ENCODE results near the gene TNFRSF1B. TPM values are rescaled to one million over a fixed set of nuclear protein-coding genes. Genes with fewer than 3 reads are reported as not detected.

Gene TNFRSF1B
- total RNA-seq, 1 donor = 7.3 TPM

DNA sequence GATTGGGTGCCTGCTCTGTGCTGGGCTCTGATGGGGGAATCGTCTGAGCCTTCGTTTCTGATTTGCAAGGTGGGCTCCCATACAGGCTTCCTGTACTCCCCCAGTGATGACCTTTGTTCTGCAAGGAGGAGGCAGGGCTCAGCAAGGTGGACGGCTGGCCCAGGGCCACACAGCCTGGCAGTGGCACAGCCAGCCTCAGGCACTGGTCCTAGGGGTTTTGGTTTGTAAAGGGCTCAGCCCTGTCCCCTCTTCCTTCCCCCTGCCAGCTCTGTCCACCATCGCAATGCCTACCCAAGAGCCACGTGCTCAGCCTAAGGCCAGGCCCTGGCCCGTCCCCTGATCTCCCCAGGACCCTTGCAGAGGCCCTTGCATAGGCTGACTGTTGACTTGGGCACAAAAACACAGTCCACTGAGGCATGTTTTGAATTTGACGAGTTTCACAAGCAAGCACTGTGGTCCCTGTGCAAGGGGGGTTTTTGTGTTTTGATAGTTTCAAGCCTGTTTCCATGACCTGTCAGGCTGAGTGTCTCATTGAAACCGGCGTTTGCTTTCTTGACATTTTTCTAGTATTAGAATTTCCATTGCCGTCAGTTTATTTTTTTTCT is 39.5 kb upstream of the TNFRSF1B start:
- no peak for DNase-seq (ENCODE audit: low read depth)

DNA sequence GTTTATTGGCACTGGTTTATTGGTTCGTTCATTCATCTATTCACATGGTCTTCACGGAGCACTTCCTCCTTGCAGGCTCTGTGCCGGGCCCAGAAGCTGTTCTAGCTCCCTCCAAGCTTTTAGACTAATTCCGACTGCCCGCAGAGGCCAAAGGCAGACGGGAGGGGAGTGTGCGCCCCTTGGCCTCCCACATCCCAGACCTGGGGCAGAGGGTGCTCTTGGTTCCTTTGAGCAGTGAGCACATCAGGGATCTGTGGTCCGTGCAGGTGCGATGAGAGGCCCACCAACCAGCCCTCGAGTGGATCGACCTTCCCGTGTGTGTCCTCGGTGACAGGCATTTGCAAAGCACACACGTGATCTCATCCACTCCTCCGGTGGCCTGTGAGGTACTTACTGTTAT is 38.7 kb upstream of the TNFRSF1B start:
- TF ChIP-seq, protein P1, sequence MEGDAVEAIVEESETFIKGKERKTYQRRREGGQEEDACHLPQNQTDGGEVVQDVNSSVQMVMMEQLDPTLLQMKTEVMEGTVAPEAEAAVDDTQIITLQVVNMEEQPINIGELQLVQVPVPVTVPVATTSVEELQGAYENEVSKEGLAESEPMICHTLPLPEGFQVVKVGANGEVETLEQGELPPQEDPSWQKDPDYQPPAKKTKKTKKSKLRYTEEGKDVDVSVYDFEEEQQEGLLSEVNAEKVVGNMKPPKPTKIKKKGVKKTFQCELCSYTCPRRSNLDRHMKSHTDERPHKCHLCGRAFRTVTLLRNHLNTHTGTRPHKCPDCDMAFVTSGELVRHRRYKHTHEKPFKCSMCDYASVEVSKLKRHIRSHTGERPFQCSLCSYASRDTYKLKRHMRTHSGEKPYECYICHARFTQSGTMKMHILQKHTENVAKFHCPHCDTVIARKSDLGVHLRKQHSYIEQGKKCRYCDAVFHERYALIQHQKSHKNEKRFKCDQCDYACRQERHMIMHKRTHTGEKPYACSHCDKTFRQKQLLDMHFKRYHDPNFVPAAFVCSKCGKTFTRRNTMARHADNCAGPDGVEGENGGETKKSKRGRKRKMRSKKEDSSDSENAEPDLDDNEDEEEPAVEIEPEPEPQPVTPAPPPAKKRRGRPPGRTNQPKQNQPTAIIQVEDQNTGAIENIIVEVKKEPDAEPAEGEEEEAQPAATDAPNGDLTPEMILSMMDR (IDR thresholded peaks at IDR 0.05; ENCODE audit: insufficient read depth, low read length) = no peak
- DNase-seq (ENCODE audit: low read depth) = no peak
- H3K4me3 ChIP-seq (ENCODE audit: low read depth, low read length) = no peak overlapping the region

More for the DNA sequence above, 39.5 kb upstream of the TNFRSF1B start:
- TF ChIP-seq, protein P1 (IDR thresholded peaks at IDR 0.05; ENCODE audit: insufficient read depth, low read length) = no peak
- no peak overlapping the region for H3K4me3 ChIP-seq (ENCODE audit: low read depth, low read length)

DNA sequence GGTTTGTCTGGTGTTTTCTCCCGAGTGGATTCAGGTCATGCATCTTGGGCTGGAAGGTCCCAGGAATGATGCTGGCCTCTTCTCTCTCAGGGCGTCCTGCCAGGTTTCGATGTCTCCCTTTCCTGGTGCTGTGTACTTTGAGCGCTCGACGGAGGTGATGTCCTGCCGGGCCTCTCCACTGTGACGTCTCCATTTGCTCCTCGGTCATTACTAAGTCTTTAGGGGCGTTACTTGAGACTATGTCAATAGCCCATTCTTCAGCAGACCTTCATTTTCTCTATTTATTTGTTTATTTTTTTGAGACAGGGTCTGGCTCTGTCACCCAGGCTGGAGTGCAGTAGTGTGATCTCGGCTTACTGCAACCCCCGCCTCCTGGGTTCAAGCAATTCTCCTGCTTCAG is 37.2 kb upstream of the TNFRSF1B start:
- no peak for DNase-seq (ENCODE audit: low read depth)
- TF ChIP-seq, protein P1 (IDR thresholded peaks at IDR 0.05; ENCODE audit: insufficient read depth, low read length) = no peak
- no peak overlapping the region for H3K4me3 ChIP-seq (ENCODE audit: low read depth, low read length)

DNA sequence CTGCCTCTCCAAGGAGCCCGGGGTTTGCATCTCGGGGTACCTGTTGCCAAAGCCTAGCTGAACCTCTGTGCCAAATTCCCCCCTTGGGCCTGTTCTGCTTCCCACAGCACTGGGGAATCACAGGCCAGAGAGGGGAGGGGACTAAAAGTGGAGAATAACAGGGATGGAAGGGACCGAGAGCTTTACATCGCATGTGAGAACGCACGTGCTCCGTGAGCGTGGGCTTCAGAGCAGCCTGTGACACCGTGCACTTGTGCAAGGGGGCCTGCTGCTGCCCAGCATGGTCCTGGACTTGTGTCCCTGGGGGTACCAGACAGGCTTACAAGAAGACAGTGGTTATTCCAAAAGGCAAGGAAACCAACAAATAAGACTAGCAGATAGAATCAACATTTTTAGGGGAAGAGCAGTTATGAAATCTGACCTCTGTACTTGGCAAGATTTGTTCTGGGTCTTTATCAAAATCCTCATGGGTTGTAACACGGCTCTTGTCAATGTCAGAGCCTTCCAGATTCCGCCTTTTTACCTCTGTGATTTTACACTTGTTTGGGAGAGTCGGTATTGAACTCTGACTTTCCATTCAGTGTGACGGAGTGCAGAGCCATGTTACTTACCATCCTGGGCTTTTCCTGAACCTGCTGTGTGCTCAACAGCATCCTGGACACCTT is 36.2 kb upstream of the TNFRSF1B start:
- no peak for DNase-seq (ENCODE audit: low read depth)
- H3K4me3 ChIP-seq (ENCODE audit: low read depth, low read length) = no peak overlapping the region
- TF ChIP-seq, protein P1 (IDR thresholded peaks at IDR 0.05; ENCODE audit: insufficient read depth, low read length) = no peak

DNA sequence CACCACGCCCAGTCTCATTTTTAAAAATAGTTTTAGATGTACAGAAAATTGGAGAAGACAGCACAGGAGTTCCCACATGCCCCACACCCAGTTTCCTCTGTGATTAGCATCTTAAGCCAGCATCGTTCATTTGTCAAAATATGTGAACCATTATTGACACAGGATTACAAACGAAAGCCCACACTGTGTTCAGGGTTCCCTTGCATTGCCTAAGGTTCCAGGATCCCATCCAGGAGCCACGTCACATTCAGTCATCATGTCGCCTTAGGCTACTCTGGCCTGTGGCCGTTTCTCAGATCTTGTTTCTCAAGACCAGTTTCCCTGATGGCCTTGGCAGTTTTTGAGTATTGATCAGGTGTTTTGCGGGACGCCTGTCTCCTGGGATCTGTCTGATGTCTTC is 34.7 kb upstream of the TNFRSF1B start:
- H3K4me3 ChIP-seq (ENCODE audit: low read depth, low read length) = no peak overlapping the region
- TF ChIP-seq, protein P1 (IDR thresholded peaks at IDR 0.05; ENCODE audit: insufficient read depth, low read length) = no peak
- DNase-seq (ENCODE audit: low read depth) = peak; percentile 72

DNA sequence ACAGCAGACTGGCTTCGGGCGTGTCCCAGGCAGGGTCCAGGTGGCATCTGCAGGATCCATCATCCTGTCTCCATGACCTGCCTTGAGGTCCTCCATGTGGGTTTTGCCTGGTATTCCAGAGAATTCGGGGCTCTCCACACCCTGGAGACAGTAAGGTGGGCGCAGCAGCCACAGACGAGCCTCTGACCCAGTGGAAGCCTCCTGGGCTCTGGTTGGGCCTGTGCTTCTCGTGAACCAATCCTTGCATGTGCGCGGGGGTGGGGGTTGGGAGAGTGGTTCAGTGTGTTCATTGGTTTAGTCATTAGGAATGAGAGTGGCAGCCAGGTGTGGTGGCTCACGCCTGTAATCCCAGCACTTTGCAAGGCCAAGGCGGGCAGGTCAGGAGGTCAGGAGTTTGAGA is 32.1 kb upstream of the TNFRSF1B start:
- DNase-seq (ENCODE audit: low read depth) = no peak
- no peak overlapping the region for H3K4me3 ChIP-seq (ENCODE audit: low read depth, low read length)
- TF ChIP-seq, protein P1 (IDR thresholded peaks at IDR 0.05; ENCODE audit: insufficient read depth, low read length) = no peak

Measured in fibroblast of the aortic adventitia (primary cell).